Colon (tissue), 2 donors: ENCODE measurements around the gene ACTG2.
"Not testable (repeated sequence)": the region's sequence is repeated elsewhere in the genome, so short reads cannot be mapped to it uniquely, and the experiment has no call there.

Experiments
- FAIRE-seq: peaks from 2 replicates; lab custom pipeline; 2012; peaks lifted over from hg19 to GRCh38; lab: Jason Lieb, UNC
- donor health status: control.
- donor health status: control.

ACTG2 gene

GRCh38 chr2:73892631-73893329 is at the start of gene ACTG2:
Gene ACTG2 (plus strand): TSS chr2:73893008. CDS start chr2:73901312, 8,304 bp downstream.
- no peak for FAIRE-seq

- FAIRE-seq = no peak
These were observed 48.7 kb upstream of the ACTG2 start for GRCh38 chr2:73844087-73844486.

- no peak for FAIRE-seq
These were observed 42.8 kb upstream of the ACTG2 start for GRCh38 chr2:73850009-73850408.

- no peak for FAIRE-seq
These were observed 41.5 kb upstream of the ACTG2 start for GRCh38 chr2:73851274-73851673.

DNA sequence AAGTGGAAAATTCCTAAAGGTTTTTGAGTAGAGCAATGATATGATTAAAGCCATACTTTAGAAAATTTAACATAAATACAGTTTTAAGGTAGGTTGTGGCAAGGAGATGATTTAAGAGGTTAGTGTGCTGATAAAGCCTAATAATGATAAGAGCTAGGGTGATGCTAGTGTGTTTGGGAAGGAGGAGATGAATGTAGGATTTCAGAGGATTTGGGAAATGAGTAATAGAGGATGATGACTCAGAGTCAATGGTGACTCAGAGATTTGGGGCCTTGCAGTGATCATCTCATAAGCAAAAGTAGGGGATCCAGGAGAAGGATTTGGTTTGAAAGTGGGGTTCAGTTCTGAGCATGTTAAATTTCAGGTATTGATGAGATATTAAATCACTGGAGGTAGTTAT is 40.8 kb upstream of the ACTG2 start:
- FAIRE-seq = no peak

DNA sequence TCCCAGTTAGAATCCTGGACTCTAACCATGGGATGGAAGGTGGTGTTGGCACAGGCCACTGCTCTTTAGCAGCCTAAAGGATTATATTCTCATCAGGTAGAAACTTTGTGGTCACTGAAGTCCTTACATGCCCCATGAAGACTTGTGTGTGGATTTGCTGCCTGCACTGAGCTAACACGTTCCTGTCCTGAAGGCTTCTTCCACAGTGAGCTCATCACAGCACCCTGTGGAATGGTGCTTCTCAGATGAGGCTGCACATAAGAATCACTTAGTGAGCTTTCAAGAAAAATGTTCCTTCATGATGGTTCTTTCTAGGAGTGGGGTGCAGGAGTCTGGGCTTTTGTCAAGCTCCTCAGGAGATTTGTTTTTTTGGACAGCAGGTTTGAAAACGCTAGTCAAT is 37.3 kb upstream of the ACTG2 start:
- no peak for FAIRE-seq

DNA sequence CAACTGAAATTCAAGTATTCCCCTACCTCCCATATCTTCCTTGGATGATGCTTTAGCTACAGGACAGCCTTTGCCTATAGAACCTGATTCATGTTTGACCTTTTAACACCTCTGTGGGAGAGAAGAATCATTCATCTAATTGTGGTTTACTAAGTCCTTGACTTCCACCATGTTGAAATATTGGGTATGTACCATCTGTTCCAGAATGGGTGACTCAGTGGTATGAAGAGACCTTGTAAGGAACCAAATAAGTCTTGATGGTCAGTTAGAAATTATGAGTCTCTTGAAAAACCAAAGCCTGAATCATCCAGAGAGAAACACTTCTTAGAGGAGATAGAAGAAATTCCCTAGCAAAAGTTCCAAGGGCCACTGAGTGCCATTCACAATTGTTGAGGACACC is 36.6 kb upstream of the ACTG2 start:
- FAIRE-seq = no peak

DNA sequence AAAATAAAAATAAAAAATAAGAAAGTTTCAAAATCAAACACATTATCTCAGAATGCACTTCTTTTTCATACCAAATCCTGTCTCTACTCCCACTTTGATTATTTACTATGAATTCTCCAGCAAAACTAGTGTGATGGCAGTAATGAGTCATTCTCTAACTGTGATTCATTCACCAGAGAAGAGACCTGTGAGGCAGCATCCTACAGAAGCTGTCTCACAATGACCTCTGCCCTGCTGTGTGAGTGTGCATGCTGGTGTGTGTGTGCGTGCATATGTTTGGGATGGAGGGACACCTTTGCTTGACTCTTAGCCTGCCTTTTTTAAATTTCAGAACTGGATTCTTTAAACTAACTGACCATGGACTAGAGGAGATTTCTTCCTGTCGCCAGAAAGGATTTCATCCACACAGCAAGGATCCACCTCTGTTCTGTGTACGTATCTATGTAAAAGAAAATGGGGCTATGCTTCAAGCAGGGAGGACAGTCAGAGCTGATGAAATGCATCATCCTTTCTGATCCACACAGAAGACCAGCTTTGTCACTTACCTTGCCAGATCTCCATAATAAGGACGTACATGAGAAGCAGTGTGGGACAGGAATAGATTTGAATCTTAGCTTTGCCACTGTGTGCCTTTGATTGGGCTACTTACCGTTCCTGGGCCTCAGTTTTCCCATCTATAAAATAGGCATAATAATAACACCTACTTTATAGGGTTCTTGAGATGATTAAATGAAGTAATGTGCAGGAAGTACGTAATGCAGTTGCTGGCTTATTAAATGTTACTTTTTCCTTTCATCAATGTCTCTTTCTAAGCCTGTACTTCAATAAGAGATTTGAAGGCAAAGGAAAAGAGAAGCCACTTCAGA is 32.9 kb upstream of the ACTG2 start:
- no peak for FAIRE-seq

- no peak for FAIRE-seq
These were observed 29.8 kb upstream of the ACTG2 start for GRCh38 chr2:73862987-73863386.

DNA sequence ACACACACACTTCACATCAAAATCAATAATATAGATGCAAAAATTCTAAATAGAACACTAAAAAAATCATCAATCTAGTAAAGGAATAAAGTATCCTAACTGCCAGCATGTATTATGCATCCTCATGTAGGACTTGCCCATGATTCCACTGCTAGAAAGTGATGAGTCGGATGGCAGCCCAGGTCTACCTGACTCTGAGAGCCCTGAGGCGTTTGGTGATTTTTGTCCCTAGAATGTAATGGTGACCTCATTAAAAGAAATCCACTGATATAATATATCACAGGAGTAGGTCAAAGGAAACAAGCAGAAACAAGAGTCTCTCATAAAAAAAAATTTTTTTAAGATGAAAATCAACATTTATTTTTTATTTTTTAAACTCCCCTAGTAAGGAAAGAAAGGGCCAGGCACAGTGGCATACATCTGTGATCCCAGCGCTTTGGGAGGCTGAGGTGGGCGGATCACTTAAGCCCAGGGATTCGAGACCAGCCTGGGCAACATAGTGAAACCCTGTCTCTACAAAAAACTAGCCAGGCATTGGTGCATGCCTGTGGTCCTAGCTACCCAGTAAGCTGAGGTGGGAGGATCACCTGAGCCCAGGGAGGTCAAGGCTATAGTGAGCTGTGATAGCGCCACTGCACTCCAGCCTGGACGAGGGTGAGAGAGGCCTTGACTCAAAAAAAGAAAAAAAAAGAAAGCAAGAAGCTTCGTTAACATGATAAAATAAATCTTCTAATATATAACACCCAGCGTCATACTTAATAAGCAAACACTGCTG is 24.4 kb upstream of the ACTG2 start:
- FAIRE-seq = no peak

DNA sequence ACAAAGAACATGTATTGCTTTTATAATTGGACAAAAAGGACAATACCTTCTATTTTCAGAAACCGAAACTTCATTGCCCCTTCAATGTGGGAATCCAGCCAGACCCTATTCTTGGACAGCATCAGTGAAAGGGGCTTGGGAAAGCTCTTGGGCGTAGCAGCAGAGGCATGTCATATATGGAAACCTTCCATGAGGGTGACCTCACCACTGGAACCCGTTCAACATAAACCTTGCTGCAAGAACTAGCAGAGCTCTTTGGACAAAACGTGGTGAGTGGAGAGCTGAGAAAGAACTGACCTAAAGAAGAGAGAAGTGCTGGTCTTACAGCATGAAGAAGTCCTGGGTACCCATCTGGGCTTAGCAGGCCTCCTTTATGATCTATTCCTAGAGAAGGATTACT is 22.7 kb upstream of the ACTG2 start:
- FAIRE-seq = no peak

- no peak for FAIRE-seq
These were observed 15.6 kb upstream of the ACTG2 start for GRCh38 chr2:73877071-73877802.

- FAIRE-seq = not testable (repeated sequence)
These were observed 14.8 kb upstream of the ACTG2 start for GRCh38 chr2:73877984-73878383.

DNA sequence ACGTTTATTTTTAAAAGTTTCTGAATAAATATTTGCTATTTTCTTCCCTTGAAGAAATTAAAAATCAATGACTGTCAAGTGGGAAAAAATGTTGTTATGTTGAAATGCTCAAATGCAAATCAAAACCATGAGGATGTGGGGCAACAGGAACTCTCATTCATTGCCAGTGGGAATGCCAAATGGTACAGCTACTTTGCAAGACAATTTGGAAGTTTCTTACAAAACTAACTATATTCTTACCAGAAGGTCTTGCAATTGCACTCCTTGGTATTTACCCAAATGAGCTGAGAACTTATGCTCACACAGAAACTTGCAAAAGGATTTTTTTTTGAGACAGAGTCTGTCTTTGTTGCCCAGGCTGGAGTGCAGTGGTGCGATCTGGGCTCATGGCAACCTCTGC is 7.4 kb upstream of the ACTG2 start:
- no peak for FAIRE-seq

DNA sequence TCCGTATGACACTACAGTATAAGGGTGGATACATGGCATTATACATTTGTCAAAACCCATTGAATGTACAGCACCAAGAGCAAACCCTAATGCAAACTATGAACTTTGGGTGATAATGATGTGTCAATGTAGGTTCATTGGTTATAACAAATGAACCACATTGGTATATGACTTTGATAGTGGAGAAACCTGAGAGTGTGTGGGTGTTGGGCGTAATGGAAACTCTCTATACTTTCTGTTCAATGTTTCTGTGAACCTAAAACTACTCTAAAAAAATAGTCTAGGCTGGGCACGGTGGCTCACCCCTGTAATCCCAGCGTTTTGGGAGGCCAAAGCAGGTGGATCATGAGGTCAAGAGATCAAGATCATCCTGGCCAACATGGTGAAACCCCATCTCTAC is 6.5 kb upstream of the ACTG2 start:
- no peak for FAIRE-seq

GRCh38 chr2:73887596-73888353 is 5.0 kb upstream of the ACTG2 start:
- FAIRE-seq = not testable (repeated sequence)

- no peak for FAIRE-seq
These were observed 4.4 kb upstream of the ACTG2 start for GRCh38 chr2:73888388-73888787.

DNA sequence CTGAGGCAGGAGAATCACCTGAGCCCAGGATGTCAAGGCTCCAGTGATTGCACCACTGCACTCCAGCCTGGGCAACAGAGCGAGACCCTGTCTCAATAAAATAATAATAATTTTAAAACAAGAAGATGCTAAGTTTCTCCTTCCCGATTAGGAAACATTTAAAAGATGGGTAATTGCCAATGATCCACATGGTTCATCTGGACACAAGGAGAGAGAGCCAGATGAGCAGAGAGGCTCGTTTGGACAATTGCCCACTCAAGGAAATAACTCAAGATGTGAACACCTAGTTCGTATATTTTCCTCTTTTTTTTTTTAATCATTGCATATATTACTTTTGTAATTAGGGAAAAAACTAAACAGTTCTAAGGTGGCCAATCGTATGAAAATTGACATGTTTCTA is 3.6 kb upstream of the ACTG2 start:
- FAIRE-seq = no peak

DNA sequence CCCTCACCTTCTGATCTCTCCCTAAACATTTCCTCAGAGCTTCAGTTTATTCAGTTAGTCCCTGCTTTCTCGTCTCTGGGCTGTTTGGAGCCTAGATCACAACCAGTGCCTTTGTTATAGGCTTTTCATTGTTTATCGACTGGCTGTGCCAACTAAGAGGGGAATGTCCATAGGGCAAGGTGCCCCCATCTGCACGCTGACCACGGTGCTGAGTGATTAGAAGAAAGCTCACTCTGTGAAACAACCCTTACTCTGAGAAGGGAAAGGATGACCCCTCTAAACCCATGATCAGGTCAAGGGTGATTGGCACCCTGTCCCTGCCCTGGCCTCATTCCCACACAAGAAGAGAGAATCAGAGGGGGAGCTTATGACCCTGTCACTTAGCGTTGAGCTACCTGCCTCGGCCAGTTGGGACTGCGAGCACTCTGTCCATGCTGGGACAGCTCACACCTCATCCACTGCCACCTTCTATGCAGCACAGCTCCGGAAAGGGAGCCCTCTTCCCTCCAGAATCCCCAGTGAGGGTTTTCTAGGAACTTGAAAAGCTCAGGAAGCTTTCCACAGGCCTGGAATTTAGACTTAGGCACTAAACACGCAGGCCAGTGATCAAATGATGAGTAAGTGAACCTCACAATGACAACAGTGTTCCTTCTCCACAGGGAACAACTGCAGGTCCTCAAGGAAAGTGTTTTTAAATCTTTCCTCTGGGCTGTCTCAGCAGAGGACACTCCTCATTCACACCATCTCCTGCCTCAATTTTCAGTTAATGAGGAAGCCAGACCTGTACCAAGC is 2.3 kb upstream of the ACTG2 start:
- no peak for FAIRE-seq

- FAIRE-seq = no peak
These were observed 1.4 kb upstream of the ACTG2 start for GRCh38 chr2:73891276-73891901.
